Activated T-helper 17 cell treated with anti-CD3 and anti-CD28 coated beads, Interleukin-2, amount 50 U/mL, for 72 hours (primary cell): Measurements from ENCODE around the gene ACBD6. TPM values are rescaled to one million over a fixed set of nuclear protein-coding genes. Genes with fewer than 3 reads are reported as not detected.

Source experiments
- ATAC-seq: fragments of 150-1000 bp; cut with Tn5 transposase; replicated peaks from 2 replicates; pipeline ENCODE4 v1.10.0; 2021; ENCODE audit warnings: mild to moderate bottlenecking, moderate library complexity
- H3K27ac Mint-ChIP-seq: one replicate; pipeline ENCODE4 v1.8.0; 2022; ENCODE audit warnings: mixed read lengths
- H3K27me3 Mint-ChIP-seq: one replicate; pipeline ENCODE4 v1.8.0; 2022; ENCODE audit warnings: mixed read lengths
- H3K36me3 Mint-ChIP-seq: one replicate; pipeline ENCODE4 v1.8.0; 2022; ENCODE audit warnings: low read depth, mild to moderate bottlenecking, mixed read lengths
- H3K4me1 Mint-ChIP-seq: one replicate; pipeline ENCODE4 v1.8.0; 2022; ENCODE audit warnings: mixed read lengths
- H3K4me3 Mint-ChIP-seq: one replicate; pipeline ENCODE4 v1.8.0; 2022; ENCODE audit warnings: mild to moderate bottlenecking, mixed read lengths
- H3K9me3 Mint-ChIP-seq: one replicate; pipeline ENCODE4 v1.8.0; 2022; ENCODE audit warnings: mixed read lengths
- total RNA-seq, 2 donors: library from RNA; stranded (reverse); gene quantifications; one replicate each; pipeline ENCODE4 v1.2.3, GENCODE V29; 2022

ACBD6 gene
- total RNA-seq, 2 donors from 2014 or later, result 33.4 to 41.9 TPM

DNA sequence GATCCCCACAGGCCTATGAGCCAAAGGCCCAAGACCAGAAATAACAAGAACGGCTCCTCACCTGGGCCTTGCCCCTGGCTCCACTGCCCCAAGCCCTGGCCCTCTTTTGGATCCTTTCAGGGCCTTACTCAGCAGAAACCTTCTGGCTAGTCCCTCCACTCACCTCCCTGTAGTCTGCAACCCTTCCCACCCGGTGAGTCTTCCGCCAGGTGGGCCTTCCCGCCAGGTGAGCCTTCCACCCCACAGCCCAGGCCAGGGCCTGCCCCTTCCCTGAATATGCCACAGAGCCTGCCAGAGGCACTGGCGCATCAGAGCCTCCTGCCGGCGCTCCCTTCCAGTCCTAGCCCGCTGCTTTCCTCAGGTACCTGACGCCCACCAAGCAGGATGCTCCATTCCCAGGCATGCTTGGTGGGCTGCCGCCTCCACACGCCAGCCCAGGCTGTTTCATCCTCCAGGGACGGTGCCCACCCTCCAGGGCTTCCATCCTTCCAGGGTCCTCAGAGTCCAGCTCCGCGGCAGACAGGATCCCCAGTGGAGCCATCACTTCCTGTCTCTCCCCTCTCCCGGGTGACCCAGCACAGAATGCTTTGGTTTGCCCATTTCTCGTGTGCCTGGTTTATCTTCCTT lies 251.4 kb downstream of the ACBD6 start:
- Mint-ChIP-seq H3K27ac (no peak overlapping the region), H3K36me3 (no peaks in the 10 kb centered on the region), H3K9me3 (no peaks in the 10 kb centered on the region), H3K4me1 (peaks cover 4% of the 10 kb centered on the region), H3K27me3 (peaks cover 31% of the 10 kb centered on the region), H3K4me3 (no peak overlapping the region)
- ATAC-seq, result no peak

DNA sequence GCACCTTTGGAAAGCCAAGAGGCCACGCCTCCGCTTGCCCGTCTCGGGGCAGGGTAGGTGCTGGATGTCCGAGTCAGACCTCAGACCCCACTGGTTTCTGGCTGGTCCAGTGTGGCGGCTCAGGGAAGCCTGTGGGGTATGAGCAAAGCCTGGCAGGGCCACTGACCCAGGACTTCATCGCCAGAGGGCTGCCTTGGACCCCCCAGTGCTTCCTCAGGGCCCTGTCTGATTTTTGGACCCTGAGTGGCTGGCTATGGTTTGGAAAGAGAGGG lies 251.9 kb downstream of the ACBD6 start:
- Mint-ChIP-seq H3K36me3 (no peaks in the 10 kb centered on the region), H3K9me3 (no peaks in the 10 kb centered on the region), H3K27ac (no peak overlapping the region), H3K4me3 (no peak overlapping the region), H3K4me1 (peaks cover 4% of the 10 kb centered on the region), H3K27me3 (peaks cover 35% of the 10 kb centered on the region)
- ATAC-seq, result no peak

DNA sequence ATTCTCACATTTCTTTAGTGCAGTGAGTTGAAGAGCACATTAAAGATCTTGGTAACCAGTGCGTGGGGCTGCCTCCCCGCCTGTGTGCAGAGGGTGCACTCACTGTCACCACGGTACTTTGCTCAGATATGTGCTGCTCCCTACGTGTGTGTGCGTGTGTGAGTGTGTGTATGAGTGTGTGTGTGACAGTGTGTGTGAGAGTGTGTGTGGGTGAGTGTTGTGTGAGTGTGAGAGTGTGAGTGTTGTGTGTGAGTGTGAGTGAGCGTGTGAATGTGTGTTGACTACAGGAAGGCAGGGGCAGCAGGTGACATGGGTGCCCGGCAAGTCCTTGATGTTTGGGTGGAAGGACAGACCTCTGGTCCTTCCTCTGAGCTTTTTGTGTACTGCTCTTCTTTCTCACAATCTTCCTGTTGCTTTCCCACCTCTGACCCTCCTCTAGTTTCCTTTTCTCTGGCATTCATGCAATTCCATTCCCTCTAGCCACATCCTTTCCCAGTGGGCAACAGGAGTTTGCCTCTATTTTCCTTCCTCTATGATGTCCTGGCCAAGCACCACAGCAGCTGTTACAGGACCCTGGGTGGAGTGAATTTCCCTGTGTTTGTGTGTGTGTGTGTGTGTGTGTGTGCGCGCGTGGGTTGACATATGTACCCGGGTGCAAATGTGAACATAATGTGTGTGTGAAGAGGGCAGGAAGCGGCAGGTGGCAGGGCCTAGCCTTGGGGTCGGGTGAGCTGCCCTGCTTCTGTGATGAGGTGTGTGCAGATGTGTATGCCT lies 252.5 kb downstream of the ACBD6 start:
- no peaks in the 10 kb centered on the region for H3K9me3 Mint-ChIP-seq

DNA sequence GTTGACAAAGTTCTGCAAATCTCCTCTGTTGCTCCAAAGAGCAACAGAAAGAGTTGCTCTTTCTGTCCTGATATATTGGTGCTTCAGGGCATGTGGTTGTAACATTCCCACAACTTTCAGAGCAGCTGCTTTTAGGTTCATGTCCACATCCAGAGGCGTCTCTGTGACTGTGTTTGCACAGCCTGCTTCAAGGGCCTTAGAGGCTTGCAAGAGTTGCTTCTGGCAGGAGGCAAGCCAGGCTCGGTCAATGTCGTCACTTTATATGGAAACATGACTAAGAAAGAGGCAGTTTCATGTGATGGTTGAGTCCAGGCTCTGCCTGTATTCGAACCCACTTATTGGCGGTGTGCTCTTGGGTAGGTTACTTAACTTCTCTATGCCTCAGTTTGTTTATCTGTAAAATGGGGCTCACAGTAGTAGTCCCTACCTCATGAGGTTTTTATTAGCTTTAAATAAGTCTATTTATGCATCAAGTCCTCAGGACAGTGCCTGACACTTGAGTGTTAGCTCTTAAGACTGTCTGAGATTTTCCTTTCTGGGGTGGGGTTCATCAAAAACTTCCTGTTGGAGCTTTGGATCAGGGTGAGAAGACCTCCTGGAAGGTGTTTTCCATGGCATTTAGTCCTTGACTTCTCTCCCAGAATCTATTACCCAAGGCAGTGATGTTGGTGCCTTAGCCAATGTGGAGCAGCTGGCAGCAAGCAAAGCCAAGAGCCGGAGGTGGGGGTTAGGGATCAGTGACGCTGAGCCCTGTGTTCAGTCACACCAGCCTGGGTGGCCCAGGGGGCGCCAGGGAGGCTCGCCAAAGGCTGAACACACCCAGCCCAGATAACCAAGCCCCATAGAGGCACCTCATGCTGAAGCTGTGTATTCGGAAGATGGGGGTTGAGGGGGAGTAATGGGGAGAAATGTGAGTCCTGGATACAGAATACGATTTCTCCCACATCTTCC lies 253.4 kb downstream of the ACBD6 start:
- H3K36me3 Mint-ChIP-seq, result no peaks in the 10 kb centered on the region
- no peak overlapping the region for H3K27ac Mint-ChIP-seq
- no peak for ATAC-seq
- peaks cover 39% of the 10 kb centered on the region for H3K27me3 Mint-ChIP-seq
- no peaks in the 10 kb centered on the region for H3K9me3 Mint-ChIP-seq
- peaks cover 4% of the 10 kb centered on the region for H3K4me1 Mint-ChIP-seq
- H3K4me3 Mint-ChIP-seq, result no peak overlapping the region

More for the DNA sequence above, 252.5 kb downstream of the ACBD6 start:
- Mint-ChIP-seq H3K27me3 (peaks cover 39% of the 10 kb centered on the region), H3K4me1 (peaks cover 4% of the 10 kb centered on the region), H3K27ac (no peak overlapping the region), H3K4me3 (no peak overlapping the region), H3K36me3 (no peaks in the 10 kb centered on the region)
- no peak for ATAC-seq

DNA sequence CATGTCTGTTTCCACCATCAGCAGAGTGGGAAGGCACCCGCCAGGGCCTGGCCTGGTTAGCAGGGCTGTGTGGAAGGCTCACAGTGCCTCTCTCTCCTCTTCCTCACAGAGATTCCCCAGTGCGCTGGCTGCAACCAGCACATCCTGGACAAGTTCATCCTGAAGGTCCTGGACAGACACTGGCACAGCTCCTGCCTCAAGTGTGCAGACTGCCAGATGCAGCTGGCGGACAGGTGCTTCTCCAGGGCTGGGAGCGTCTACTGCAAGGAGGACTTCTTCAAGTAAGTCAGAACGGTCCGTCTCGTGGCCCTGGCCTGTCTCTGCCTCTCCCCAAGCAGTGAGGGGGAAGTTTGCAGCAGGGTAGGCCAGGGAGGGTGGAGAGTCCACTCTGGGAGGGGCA lies 254.2 kb downstream of the ACBD6 start:
- Mint-ChIP-seq H3K4me3 (no peak overlapping the region), H3K4me1 (peaks cover 4% of the 10 kb centered on the region), H3K9me3 (no peaks in the 10 kb centered on the region), H3K36me3 (no peaks in the 10 kb centered on the region), H3K27ac (no peak overlapping the region), H3K27me3 (peaks cover 35% of the 10 kb centered on the region)
- no peak for ATAC-seq

DNA sequence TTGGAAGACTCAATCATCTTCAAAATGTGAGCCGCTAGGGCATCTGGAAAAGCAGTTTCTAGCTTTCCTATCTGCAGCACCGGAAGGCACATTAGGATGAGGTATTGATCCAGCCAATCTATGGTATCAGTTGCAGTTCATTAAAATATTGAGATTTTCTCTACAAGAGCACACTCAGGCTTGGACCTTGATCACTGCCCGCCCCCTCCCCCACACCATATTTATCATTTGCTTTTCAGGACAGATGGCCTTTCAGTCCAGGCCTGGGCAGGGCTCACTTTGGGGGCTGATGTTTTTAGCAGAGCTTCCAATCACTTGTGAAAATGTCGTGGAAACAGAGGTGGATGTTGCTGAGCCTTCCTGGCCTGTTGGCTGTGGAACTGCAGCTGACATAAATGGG lies 254.8 kb downstream of the ACBD6 start:
- Mint-ChIP-seq H3K9me3 (no peaks in the 10 kb centered on the region), H3K4me3 (no peak overlapping the region), H3K27ac (no peak overlapping the region), H3K4me1 (peaks cover 3% of the 10 kb centered on the region), H3K36me3 (no peaks in the 10 kb centered on the region), H3K27me3 (peaks cover 32% of the 10 kb centered on the region)
- ATAC-seq, result no peak

DNA sequence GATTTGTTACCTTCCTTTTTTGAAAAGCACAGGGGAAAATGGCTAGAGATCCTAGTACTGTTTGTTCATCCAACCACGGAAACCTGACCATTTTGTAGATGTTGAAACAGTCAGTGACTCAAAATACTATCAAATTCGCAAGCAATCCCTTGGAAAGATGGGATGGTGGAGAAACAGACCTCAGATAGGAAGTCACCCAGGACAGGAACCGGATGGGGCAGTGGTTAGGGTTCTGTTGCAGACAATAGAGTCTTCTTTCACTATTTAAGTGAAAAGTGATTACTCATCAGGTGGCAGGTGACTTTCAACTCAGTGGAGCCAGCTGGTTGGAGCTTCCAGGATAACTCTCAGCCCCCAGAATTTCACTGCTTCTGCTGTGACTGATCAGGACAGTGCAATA lies 255.3 kb downstream of the ACBD6 start:
- Mint-ChIP-seq H3K4me1 (no peaks in the 10 kb centered on the region), H3K27ac (no peak overlapping the region), H3K4me3 (no peak overlapping the region), H3K36me3 (no peaks in the 10 kb centered on the region), H3K27me3 (peaks cover 35% of the 10 kb centered on the region), H3K9me3 (no peaks in the 10 kb centered on the region)
- ATAC-seq, result peak; percentile 36

DNA sequence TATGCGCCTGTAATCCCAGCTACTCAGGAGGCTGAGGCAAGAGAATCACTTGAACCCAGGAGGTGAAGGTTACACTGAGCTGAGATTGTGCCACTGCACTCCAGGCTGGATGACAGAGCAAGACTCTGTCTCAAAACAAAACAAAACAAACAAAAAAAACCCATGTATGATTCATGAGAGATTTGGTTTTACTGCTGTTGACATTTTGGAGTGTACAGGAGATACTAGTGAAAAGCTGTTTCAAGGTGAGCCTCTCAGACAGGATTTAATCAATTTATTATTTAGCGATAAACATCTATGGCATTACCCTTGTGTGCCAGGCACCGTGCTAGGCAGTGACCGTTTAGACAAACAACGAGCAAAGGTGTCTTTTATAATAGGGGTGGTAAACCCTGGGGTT lies 255.8 kb downstream of the ACBD6 start:
- Mint-ChIP-seq H3K4me1 (no peaks in the 10 kb centered on the region), H3K4me3 (no peak overlapping the region), H3K9me3 (no peaks in the 10 kb centered on the region), H3K27me3 (peaks cover 36% of the 10 kb centered on the region), H3K36me3 (no peaks in the 10 kb centered on the region), H3K27ac (no peak overlapping the region)
- peak; percentile 59 for ATAC-seq

DNA sequence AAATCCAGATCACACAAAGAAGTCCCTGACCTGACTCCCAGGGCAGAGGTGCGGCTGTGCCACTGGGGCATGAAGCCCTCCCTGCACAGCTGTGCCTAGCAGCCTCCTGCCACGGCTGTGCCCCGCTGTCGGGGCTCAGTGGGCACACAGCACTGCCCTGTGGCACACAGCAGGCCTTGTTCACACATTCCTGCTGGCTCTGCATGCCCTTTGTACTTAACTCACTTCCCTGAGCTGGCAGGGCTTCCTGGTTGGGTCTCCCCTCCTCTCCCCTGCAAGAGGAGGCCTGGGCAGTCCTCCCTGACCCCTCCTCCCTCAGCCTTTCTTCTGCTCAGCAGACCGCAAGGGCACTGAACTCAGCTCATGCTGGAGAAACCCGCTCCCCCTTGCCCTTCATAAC lies 257.5 kb downstream of the ACBD6 start:
- Mint-ChIP-seq H3K27ac (no peak overlapping the region), H3K9me3 (no peaks in the 10 kb centered on the region), H3K4me1 (no peaks in the 10 kb centered on the region), H3K4me3 (no peak overlapping the region), H3K27me3 (peaks cover 40% of the 10 kb centered on the region), H3K36me3 (no peaks in the 10 kb centered on the region)
- ATAC-seq, result no peak

DNA sequence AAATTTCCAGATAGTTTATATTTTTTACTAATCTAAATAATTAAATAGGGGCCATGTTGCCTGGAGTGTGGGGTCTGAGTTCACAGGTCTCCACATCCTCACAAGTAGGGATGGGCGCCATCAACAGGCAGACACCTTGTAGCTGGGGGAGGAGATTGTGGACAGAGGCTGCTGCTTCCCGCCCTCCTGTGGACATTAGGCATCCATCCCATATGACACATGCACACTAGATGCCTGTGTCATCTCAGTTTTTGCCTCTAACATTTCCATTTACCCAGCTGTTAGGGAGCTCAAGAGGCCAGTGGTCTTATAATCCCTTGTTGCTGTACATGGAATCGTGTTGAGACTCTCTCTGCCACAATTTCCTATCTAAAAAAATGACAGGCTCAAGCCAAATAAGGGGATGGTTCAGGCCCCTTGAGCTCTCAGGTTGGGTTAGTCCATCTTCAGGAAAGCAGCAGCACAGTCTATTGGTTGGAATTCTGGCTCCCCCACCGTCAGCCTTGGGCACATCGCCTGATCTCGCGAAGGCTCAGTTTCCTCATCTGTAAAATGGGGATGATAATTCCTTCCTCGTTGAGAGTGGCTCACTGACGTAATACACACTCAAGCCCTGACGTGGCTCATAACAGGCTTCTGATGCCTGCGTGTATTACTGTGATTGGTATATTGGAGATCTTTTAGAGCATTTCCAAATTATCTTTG lies 258.7 kb downstream of the ACBD6 start:
- Mint-ChIP-seq H3K9me3 (no peaks in the 10 kb centered on the region), H3K4me3 (no peak overlapping the region), H3K27ac (no peak overlapping the region), H3K36me3 (no peaks in the 10 kb centered on the region), H3K27me3 (peaks cover 38% of the 10 kb centered on the region), H3K4me1 (no peaks in the 10 kb centered on the region)
- no peak for ATAC-seq

DNA sequence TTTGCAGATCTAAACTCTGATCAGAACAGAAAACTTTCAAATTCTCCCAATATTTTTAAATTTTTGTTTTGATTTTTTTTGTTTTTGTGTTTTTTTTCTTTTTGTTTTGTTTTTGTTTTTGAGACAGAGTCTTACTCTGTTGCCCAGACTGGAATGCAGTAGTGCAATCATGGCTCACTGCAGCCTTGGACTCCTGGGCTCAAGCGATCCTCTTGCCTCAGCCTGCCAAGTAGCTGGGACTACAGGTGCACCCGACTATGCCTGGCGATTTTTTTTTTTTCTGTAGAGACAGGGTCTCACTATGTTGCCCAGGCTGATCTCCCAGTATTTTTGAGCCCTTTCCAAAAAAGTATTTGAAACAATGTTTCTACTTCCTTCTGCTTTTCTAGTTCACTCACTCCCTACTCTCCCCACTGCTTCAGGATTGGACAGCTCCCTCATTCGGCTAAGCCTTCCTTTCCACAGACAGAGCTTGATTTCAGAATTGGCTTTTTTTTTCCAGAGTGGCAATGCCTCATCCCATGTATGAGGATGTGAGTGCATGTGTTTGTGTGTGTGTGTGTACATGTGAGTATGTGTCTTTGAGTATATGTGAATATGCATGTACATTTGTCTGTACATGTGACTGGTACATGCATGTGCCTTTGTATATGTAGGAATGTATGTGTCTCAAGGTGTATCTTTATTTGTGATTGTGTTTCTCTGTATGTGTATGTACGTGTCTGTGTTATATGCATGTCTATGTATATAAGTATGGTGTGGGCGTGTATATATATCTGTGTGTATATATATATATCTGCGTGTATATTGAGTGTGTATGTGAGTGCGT lies 260.4 kb downstream of the ACBD6 start:
- H3K36me3 Mint-ChIP-seq, result no peaks in the 10 kb centered on the region
- peaks cover 51% of the 10 kb centered on the region for H3K27me3 Mint-ChIP-seq
- H3K9me3 Mint-ChIP-seq, result no peaks in the 10 kb centered on the region
- H3K4me1 Mint-ChIP-seq, result no peaks in the 10 kb centered on the region
- ATAC-seq, result no peak
- no peak overlapping the region for H3K27ac Mint-ChIP-seq
- H3K4me3 Mint-ChIP-seq, result no peak overlapping the region

DNA sequence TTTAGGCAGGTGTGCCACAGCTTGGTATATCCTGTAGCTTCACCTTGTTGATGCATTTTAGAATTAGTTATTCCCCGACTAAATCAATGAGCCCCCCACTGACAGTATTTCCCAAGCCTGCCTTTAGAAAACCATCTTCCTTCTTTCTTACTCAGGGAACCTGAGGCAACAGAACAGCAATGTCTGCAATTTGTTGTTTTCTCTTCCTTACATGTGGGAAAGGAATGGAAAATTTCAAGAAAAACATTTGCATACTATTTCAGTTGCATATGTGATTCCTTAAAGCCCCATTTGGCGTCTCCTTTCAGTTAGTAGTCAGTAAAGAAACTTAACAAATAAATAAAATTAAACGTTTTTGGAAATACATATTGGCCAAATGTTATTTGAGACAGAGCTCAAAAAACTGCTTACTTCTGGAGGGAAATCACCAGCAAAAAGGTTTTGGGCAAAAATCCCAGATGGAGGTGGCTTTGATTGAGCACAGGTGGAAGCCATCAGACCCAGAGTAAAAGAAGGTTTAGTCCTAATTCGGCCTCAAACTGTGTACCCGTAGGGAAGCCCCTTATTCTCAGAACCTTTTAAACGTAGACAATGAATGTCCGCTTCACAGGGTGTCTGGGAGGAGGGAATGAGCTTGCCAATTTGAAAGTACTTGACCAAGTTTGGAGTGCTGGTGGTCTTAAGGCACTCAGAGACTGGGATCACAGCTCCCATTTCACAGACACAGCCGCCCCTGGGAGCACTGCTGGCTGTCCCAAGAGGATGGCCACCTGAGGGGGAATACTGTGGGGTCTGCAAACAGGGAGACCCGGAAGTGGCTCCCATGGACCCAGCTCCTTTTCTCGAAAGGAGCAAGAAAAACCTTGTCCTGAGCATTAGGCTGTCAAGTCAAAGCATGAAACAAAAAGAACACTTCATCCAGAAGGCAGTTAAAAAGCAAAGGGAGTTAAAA lies 263.0 kb downstream of the ACBD6 start:
- Mint-ChIP-seq H3K4me1 (peaks cover 8% of the 10 kb centered on the region), H3K9me3 (no peaks in the 10 kb centered on the region), H3K27me3 (peaks cover 59% of the 10 kb centered on the region), H3K36me3 (no peaks in the 10 kb centered on the region), H3K4me3 (no peak overlapping the region), H3K27ac (no peak overlapping the region)
- no peak for ATAC-seq

DNA sequence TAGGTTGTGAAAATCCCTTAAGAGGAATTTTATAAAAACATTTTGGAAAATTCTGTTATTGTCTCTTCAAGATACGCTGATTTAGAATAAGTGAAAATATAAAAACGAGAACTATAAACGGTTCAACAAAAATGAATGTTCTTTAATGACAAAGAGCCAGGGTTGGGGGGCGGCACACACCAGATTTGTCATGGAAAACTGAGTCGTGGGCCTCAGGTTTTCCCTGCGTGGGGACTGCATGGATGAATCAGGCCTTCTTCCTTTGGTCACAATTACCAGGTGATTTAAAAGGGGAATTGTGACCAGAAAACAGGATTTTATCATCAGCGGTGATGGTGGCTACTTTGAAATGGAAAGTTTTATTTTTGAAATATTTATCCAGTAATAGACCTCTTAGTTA lies 263.7 kb downstream of the ACBD6 start:
- Mint-ChIP-seq H3K27me3 (peaks cover 66% of the 10 kb centered on the region), H3K4me1 (peaks cover 8% of the 10 kb centered on the region), H3K4me3 (no peak overlapping the region), H3K9me3 (no peaks in the 10 kb centered on the region), H3K36me3 (no peaks in the 10 kb centered on the region), H3K27ac (no peak overlapping the region)
- no peak for ATAC-seq
